ENCODE data around the gene FHL2. TPM values are rescaled to one million over a fixed set of nuclear protein-coding genes. Genes with fewer than 3 reads are reported as not detected.
A peak's percentile ranks its signal among the peaks of the same experiment; 100 is the strongest.

FHL2 gene
- total RNA-seq, 1 donor from 2014 or later = 467 TPM

DNA sequence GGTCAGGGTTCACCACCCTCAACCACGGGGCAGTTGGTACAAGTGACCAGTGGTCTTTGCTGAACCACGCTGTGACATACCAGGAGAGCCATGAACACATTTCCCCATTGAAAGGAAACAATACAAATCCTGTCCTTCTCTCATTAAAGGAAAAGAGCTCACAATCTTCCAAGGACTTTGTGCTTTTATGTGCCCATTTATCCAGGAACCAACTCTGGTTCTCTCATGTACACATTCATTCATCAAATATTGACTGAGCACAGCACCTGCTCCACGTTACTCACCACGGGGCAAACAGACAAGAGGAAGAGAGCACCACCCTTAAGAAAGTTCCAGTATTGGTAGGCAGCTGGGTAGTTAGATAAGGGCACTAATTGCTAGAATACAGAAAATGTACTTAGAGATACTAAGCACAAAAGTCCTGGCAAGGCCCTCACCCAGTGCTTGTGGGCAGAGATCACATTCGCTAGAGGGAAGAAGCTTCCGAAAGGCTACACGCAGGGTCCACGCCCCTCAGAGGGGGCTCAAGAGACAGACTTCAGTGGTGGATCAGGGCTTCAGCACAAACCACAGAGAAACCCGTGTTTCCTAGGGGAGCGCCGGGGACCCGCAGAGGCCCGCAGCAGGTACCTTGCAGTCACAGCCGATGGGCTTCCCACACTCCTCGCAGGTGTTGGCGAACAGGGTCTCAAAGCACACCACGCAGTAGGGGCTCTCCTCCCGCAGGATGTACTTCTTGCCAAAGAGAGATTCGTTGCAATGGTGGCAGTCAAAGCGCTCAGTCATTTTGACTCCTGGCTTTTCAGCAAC, 12.9 kb downstream of the FHL2 start:
- intact Hi-C loops (cut with DNase I) = no loop called here

DNA sequence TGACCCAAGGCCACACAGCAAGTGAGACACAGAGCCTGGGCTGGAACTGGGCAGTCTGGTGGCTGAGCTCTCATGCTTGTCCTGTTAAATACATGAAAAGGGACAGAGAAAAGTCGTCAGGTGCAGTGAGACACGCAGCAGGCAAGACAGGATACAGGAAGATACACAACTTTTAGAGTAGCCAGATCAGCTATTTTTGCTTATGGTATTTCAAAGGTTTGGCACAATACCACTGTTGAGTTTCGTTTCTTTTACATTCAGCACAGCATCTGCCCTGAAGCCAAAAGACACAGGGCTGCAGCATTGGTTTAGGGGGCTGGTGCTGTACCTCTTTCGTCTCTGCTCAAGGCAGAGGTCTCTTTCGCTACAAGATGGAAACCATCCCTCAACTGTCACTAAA, 14.0 kb downstream of the FHL2 start:
- intact Hi-C loops (cut with DNase I) = no loop called here
- DNase-seq (ENCODE audit: low spot score) = peak; percentile 22

More for the DNA sequence above, 12.9 kb downstream of the FHL2 start:
- DNase-seq (ENCODE audit: low spot score) = peak; percentile 29

DNA sequence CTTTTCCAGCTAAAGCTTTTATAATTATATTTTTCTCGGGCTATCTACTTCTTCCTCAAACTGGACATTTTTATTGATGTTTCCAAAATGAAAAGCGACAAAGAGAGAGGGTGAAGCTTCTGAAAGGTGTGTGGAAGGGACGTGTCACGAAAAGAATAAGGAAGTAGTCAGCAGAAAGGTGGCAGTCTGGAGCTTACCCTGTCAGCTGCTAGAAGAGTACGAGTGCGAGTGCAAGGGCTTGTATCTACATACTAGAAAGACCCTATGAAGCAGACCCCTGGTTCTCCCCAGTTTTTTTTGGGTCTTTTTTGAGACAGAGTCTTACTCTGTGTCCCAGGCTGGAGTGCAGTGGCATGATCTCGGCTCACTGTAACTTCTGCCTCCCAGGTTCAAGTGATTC, 14.6 kb downstream of the FHL2 start:
- intact Hi-C loops (cut with DNase I) = no loop called here

GRCh38 chr2:105383432-105384166, 15.3 kb downstream of the FHL2 start:
- intact Hi-C loops (cut with DNase I) = no loop called here

More for the DNA sequence above, 14.6 kb downstream of the FHL2 start:
- peak; percentile 57 for DNase-seq (ENCODE audit: low spot score)

GRCh38 chr2:105382177-105382576, 16.7 kb downstream of the FHL2 start:
- no peak for DNase-seq (ENCODE audit: low spot score)
- intact Hi-C loops (cut with DNase I) = no loop called here

More at GRCh38 chr2:105383432-105384166, 15.3 kb downstream of the FHL2 start:
- DNase-seq (ENCODE audit: low spot score) = peak; percentile 47

GRCh38 chr2:105381101-105381668, 17.7 kb downstream of the FHL2 start:
- intact Hi-C loops (cut with DNase I) = no loop called here
- DNase-seq (ENCODE audit: low spot score) = no peak

GRCh38 chr2:105380432-105381100, 18.3 kb downstream of the FHL2 start:
- no peak for DNase-seq (ENCODE audit: low spot score)
- intact Hi-C loops (cut with DNase I) = no loop called here

DNA sequence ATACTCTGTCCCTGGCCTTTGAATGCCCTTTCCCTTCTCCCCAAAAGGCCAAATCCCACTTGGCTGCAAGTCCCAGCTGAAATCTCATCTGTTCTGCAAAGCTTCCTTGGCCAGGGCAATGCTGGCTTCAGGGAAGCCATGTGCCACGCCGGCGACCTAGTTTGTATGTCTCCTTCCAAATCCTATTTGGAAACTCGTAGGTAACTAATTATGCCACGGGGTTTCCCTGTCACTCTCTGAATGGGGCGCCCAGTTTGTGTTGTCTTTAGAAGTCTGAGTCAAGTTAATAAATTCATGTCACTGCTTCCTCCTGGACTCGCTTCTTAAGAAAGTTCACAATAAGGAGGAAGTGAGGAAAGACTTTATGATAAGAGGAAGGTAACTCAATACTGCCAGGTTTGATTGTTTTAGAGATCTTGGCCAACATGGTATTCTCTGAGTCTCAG, 19.1 kb downstream of the FHL2 start:
- DNase-seq (ENCODE audit: low spot score) = no peak
- intact Hi-C loops (cut with DNase I) = no loop called here

GRCh38 chr2:105378921-105379383, 19.9 kb downstream of the FHL2 start:
- no peak for DNase-seq (ENCODE audit: low spot score)
- intact Hi-C loops (cut with DNase I) = no loop called here

- intact Hi-C loops (cut with DNase I) = no loop called here
- DNase-seq (ENCODE audit: low spot score) = no peak
These were observed 20.5 kb downstream of the FHL2 start for GRCh38 chr2:105378276-105378840.

- DNase-seq (ENCODE audit: low spot score) = no peak
- intact Hi-C loops (cut with DNase I) = no loop called here
These were observed 21.0 kb downstream of the FHL2 start for GRCh38 chr2:105377871-105378270.

GRCh38 chr2:105376789-105377240, 22.0 kb downstream of the FHL2 start:
- intact Hi-C loops (cut with DNase I) = no loop called here
- DNase-seq (ENCODE audit: low spot score) = no peak

GRCh38 chr2:105376010-105376409, 22.8 kb downstream of the FHL2 start:
- intact Hi-C loops (cut with DNase I) = no loop called here
- no peak for DNase-seq (ENCODE audit: low spot score)

- intact Hi-C loops (cut with DNase I) = loop anchor here (2.0 kb wide), 1 partner anchor 34 kb away; no protein-coding TSS in a partner anchor
- no peak for DNase-seq (ENCODE audit: low spot score)
These were observed 23.8 kb downstream of the FHL2 start for GRCh38 chr2:105375001-105375561.

GRCh38 chr2:105373895-105374401, 24.9 kb downstream of the FHL2 start:
- DNase-seq (ENCODE audit: low spot score) = no peak
- intact Hi-C loops (cut with DNase I) = loop anchor here (2.0 kb wide), 1 partner anchor 35 kb away; no protein-coding TSS in a partner anchor

DNA sequence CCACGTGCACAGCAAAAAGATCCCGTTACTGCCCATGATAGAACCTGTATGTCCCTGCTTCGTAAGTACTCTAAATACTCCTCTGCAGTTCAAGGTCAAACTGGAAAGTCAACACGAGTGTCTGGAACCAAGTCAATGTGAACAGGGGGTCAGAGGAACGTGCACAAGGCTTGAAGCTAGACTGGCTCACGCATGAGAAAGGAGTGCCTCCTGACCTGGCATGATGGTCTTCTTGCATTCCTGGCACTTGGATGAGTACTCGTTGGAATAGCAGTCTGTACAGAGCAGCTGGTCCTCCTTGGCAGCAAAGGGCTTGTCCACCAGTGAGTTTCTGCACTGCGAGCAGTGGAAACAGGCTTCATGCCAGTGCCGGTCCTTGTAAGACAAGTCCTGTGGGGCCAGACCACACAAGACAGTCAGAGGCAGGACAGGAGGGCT, 25.5 kb downstream of the FHL2 start:
- DNase-seq (ENCODE audit: low spot score) = no peak
- intact Hi-C loops (cut with DNase I) = no loop called here

- intact Hi-C loops (cut with DNase I) = no loop called here
- no peak for DNase-seq (ENCODE audit: low spot score)
These were observed 27.0 kb downstream of the FHL2 start for GRCh38 chr2:105371810-105372209.

DNA sequence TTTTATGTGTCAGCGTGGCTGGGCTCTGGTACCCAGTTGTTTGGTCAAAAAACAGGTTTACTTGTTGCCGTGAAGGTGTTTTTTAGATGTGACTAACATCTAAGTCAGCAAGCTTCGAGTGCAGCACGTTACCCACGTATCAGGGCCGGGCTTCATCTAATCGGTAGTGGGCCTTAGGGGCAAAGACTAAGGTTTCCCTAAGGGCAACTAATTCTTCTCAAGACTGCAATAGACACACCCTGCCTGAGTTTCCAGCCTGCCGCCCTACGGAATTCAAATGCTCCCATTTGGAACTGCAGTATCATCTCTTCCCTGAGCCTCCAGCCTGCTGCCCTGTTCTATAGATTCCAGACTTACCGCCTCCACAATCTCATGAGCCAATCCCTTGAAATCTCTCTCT, 27.7 kb downstream of the FHL2 start:
- intact Hi-C loops (cut with DNase I) = no loop called here
- no peak for DNase-seq (ENCODE audit: low spot score)
